ENCODE measurements around the gene MTHFD1L. TPM values are rescaled to one million over a fixed set of nuclear protein-coding genes. Genes with fewer than 3 reads are reported as not detected.

The MTHFD1L gene
- total and polyA plus RNA-seq, 2 donors (not counting 3 experiments of a cell fraction or from before 2014, with no cell fraction given) = 40.2 to 120 TPM

DNA sequence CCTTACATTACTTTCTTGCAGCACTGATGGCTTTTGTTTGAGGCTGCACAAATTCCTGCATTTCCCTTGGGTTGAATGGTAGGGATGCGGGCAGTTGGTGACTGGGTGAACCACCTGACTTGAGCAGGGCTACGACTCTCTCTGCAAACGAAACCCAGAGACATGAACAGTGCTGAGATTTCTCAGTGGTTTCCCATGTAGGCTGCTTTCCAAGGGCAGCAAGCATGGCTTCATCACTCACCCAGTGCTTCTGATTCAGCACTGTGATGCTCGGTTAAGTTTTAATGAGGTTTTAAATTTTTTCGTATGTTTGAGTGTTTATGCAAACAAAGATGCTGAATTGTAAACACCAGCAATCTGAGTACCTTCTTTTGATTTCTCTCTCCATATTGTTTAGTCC, 127.2 kb downstream of the MTHFD1L start:
- dilution Hi-C loops (cut with MboI; ENCODE audit: extremely low pct_ligation_motif_present, low sequenced_read_pairs) = no loop called here
- Histone ChIP-seq H4K20me1 (replicated peaks; ENCODE audit: control insufficient read depth, extremely low read depth, insufficient read depth, low read length) (no peaks in the 10 kb centered on the region), H3K9me1 (replicated peaks; ENCODE audit: control insufficient read depth, extremely low read depth, insufficient read depth, low read length) (no peaks in the 10 kb centered on the region), H3K9me3 (replicated peaks; ENCODE audit: control insufficient read depth, insufficient read depth, low read length) (no peaks in the 10 kb centered on the region), H3K36me3 (ENCODE audit: control insufficient read depth in 2 of 2, extremely low read depth in 1 of 2, insufficient read depth in 2 of 2, low read length in 2 of 2) (peaks cover 0 to 2% of the 10 kb centered on the region in 2 experiments), H3K79me2 (ENCODE audit: control insufficient read depth, insufficient read depth, low read length) (no peaks in the 10 kb centered on the region), H3K27ac (ENCODE audit: insufficient read depth, low read depth, low read length) (no peak overlapping the region), H3K9ac (replicated peaks; ENCODE audit: extremely low read depth, insufficient read depth, low read length) (no peak overlapping the region), H3K4me2 (ENCODE audit: insufficient read depth, low read length) (no peak overlapping the region), H3K4me1 (ENCODE audit: control insufficient read depth, extremely low read depth, insufficient read depth, low read length) (peaks cover under 1% of the 10 kb centered on the region), H3K4me3 (replicated peaks in 1 of 3; ENCODE audit: insufficient read depth in 1 of 3, low read depth in 1 of 3, low read length in 3 of 3) (no peak overlapping the region), H3K27me3 (ENCODE audit: control insufficient read depth in 2 of 2, insufficient read depth in 2 of 2, low read length in 2 of 2) (no peaks in the 10 kb centered on the region), H2AFZ (ENCODE audit: low read depth, low read length) (no peak overlapping the region)
- no peak for TF ChIP-seq EZH2 (IDR thresholded peaks at IDR 0.05; ENCODE audit: borderline replicate concordance, low read depth, low read length, severe bottlenecking)
- TF ChIP-seq FOS (IDR thresholded peaks at IDR 0.05; ENCODE audit: borderline replicate concordance, insufficient read depth, low read length) = no peak
- TF ChIP-seq, protein P1, sequence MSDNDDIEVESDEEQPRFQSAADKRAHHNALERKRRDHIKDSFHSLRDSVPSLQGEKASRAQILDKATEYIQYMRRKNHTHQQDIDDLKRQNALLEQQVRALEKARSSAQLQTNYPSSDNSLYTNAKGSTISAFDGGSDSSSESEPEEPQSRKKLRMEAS (IDR thresholded peaks at IDR 0.05; ENCODE audit: insufficient read depth, insufficient read length) = no peak
- TF ChIP-seq GATA2 (IDR thresholded peaks at IDR 0.05; ENCODE audit: insufficient read depth, insufficient read length, low read depth, low read length) = no peak
- TF ChIP-seq MYC (IDR thresholded peaks at IDR 0.05; ENCODE audit: low read depth, low read length) = no peak
- TF ChIP-seq, protein P2, sequence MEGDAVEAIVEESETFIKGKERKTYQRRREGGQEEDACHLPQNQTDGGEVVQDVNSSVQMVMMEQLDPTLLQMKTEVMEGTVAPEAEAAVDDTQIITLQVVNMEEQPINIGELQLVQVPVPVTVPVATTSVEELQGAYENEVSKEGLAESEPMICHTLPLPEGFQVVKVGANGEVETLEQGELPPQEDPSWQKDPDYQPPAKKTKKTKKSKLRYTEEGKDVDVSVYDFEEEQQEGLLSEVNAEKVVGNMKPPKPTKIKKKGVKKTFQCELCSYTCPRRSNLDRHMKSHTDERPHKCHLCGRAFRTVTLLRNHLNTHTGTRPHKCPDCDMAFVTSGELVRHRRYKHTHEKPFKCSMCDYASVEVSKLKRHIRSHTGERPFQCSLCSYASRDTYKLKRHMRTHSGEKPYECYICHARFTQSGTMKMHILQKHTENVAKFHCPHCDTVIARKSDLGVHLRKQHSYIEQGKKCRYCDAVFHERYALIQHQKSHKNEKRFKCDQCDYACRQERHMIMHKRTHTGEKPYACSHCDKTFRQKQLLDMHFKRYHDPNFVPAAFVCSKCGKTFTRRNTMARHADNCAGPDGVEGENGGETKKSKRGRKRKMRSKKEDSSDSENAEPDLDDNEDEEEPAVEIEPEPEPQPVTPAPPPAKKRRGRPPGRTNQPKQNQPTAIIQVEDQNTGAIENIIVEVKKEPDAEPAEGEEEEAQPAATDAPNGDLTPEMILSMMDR (IDR thresholded peaks at IDR 0.05; ENCODE audit: extremely low read depth in 1 of 2, insufficient read depth in 1 of 2, low read depth in 1 of 2, low read length in 2 of 2) = no peak
- TF ChIP-seq JUN (IDR thresholded peaks at IDR 0.05; ENCODE audit: borderline replicate concordance, insufficient read depth, insufficient read length, low read depth) = no peak
- no peak for TF ChIP-seq POLR2AphosphoS5 (IDR thresholded peaks at IDR 0.05; ENCODE audit: insufficient read depth, low read depth, low read length)
- no peak for TF ChIP-seq POLR2A (IDR thresholded peaks at IDR 0.05; ENCODE audit: low read depth, low read length)
- DNase-seq (ENCODE audit: low read depth, low spot score) (no peak), FAIRE-seq (no peak)
- ChIA-PET POLR2A (no interaction called here), CTCF (no interaction called here)
- no TSS peak for BruUV-seq (replicated peaks)
- intact Hi-C loops (cut with micrococcal nuclease) = no loop called here
